ENCODE measurements around the gene PLB1.
A peak's percentile ranks its signal among the peaks of the same experiment; 100 is the strongest.

The PLB1 gene

DNA sequence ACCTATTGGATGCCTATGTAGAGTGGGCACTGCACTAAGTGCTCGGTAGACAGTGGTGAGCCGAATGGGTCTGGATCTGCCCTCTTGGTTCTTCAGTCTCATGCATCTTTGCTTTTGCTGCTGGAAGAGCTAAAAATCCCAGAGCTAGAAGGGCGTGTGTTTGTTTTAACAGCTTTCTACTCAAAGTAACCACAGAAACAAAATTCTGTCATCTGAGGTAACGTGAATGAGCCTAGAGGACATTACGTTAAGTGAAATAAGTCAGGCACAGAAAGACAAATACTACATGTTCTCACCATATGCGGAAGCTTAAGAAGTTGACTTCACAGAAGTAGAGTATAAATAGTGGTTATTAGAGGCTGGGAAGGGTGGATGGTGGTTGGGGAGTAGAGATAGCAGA lies 119.8 kb downstream of the PLB1 start:
- no peak for DNase-seq

DNA sequence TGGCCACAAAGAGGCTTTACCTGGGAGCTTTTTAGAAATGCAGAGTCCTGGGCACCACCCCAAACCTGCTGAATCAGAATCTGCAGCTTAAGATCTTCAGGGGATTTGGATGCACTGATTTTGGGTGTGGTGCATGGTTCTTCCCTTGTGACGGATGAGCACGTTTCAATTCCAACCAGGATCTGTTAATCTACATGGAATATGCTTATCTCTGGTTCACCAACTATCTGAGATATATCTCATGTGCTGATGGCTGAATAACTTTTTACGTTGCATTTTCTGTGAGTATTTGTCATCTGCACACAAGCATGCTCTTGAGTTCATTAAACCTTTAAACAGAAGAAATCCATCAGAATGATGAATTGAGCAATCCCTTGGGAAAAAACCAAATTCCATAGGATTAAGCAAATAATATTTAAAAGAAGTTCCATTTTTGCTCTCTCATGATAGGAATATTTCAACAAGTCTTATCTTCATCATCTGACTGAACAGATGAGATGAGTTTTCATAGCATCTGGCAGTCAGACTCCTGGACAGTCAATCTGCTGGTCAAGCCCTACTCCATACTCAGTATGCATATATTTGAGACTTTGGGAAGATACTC lies 120.6 kb downstream of the PLB1 start:
- DNase-seq = no peak

GRCh38 chr2:28617502-28618184 lies 121.8 kb downstream of the PLB1 start:
- no peak for DNase-seq

GRCh38 chr2:28618221-28619141 lies 122.6 kb downstream of the PLB1 start:
- no peak for DNase-seq

DNA sequence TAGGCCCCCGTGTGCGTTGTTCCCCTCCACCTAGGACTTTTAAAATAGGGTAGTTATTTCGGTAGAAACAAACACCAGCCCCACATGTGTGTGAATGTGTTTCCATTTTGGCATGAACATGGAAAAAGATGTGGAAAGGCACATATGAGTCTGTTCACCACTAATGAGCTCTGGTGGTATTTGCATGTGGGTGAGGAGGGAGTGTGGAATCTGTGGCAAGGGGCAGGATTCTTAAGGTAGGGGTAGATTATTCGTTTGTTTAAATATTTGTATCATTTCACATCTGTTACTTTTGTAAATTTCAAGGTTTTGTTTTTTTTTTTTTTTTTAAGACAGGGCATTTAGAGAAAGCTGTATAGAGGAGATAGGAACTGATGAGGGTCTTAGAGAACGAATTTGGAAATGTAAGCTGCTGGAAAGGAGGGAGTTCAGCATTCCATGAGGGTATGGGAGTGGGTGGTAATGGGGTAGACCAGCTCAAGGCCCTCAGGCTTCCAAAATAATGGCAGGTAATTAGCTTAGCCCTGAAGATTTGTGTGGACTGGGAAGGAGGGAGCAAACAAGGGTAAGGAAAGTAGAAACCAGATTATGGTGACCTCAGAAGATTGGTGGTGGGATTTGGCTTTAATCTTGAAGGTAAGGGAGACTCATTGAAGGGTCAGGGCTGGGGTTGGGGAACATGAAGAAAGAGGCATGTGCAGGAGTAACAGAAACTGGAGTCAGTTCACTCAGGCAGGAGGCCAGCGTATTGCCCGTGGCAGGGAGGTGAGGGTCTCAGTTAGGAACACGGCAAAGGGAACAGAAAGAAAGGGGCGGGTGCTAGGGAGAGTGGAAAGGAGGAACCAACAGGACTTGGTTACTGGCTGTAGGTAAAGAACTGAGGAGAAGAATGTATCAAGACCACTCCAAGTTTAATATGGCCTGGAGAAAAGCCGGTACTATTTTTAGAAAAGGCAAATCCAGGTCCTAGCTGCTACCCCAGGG lies 123.6 kb downstream of the PLB1 start:
- no peak for DNase-seq

- no peak for DNase-seq
These were observed 124.5 kb downstream of the PLB1 start for GRCh38 chr2:28620291-28620793.

GRCh38 chr2:28620801-28621171 lies 124.9 kb downstream of the PLB1 start:
- DNase-seq = no peak

DNA sequence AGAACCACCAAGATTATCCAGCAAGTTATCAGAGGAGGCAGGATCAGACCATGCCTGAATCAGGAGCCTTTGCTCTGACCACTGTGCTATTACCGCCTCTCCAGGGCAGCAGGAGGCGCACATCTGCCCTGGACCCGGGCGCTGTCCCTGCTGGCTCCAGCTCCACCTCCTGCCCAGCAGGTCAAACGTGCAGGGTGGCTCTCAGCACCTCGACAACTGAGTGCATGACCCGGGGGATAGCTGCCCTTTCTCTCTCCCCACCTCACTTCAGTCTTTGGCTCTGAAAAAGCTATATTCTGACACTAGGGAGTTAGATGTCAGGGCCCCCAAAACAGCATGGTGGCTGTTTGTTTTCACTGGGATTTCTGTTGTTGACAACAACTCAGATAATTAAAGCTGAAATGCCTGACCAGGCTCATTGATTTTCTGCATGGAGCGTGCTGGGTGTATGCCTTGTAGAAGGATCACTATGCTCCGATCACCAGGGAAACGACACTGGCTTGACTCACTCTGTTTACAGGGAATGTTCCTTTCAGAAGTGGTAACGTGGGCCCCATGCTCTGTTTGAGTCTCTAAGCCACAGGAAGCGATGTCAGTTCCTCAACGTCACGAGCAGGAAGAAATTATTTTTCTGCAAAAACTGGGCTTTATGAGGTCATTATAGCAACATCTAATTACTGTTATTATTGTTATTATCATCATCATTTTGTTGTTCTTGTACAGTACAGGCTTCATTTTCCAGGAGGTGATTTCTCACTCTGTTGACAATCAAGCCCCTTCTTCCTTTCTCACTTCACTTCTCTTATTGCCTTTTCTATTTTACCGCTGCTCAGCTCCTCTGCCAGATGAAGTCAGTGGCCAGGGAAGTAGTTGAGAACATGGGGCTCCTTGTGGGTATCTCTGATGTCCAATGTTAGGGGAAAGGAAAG lies 125.6 kb downstream of the PLB1 start:
- DNase-seq = peak in 2 of 4 experiments; percentile 48 to 52

DNA sequence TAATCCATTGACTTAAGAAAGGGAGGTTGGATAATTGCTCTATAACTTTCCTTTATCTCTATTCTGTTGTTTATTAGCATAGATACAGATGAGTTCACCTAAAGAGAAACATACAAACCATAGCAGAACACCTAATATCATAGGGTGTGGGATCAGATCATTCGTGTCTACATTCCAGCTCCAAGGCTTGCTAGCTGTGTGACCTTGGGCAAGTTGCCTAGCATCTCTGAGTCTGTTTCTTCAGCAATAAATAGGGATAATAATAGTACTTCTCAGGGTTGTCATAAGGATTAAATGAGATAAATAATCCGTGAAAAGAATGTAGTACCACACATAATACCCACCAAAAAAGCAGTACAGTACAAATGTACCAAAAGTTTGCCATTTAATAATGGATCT lies 126.2 kb downstream of the PLB1 start:
- no peak for DNase-seq

DNA sequence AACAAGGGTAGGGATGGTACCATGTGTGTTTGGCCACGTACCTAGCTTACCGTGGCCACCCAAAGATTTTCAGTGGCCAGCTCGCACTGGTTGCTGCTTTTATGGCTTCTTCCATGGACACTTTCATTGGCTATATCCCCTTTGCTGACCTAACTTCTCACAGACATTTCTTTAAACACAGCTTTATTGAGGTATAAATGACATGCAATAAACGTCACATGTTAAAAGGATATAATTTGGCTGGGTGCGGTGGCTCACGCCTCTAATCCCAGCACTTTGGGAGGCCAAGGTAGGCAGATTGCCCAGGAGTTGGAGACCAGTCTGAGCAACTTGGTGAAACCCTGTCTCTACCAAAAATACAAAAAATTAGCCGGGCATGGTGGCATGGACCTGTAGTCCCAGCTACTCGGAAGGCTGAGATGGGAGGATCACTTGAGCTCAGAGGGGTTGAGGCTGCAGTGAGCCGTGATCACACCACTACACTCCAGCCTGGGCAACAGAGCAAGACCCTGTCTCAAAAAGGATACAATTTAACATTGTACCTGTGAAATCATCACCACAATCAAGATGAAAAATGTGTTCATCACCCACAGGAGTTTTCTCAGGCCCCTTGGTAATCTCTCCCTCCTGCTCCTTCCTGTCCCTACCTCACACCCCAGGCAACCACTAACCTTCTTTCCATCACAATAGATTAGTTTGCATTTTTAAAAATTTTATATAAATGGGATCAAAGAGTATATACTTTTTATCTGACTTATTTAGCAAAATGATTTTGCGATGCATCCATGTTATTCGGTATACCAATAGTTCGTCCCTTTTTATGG lies 127.9 kb downstream of the PLB1 start:
- no peak for DNase-seq

DNA sequence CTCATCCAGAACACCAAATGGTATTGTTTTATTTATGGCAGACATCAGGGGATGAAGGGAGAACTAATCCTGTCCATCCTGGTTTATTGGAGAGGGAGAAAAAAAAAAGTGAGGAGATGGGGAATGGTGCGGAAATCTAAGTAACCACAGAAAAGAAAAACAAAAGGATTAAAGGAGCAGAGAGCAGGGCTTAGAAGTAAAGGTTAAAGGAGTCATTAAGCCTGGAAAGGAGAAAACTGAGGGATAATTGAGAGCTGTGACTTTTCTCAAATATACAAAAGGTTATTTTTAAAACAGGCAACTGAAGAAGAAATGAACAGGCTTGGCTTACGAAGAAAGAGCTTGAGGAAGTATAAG lies 128.6 kb downstream of the PLB1 start:
- DNase-seq = no peak

DNA sequence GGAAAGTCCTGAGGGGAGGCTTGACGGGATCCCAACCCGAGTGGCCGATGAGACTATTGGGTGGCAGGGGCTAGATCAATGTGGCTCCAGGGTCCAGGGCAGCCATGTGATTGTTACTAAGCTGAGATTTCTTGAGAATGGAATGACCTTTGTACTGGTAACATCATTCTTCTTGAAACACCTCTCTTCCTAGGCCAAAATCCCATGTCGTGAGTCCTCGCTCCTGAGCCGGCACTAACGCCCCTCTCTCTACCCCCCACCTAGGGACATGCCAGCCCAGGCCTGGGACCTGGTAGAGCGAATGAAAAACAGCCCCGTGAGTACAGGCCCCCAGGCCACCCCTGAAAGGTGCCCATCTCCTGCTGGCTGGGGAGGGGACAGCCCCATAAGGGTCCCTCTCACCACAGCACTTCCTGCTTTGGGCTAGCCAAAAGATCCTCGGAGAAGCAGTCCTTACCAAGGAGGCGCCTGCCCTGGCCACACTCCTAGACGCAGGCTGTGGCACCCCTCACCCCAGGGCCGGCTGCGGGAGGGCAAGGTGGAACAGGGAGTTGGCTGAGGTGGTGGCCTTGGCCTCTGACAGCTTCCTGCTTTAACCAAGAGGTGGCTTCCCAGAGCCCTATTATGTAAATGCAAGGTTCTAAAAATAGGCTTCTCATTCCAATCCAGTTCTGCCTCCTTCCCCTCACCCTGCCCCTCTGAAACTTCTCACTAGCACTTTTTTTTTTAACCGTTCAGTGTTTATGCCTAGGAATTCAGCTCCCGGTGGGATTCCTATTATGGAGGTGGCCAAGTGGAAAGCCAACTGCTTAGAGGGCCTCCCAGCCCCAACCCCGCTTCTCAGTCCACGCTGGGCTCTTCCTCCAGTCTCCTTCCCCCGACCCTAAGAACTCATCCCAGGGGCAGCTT lies 129.2 kb downstream of the PLB1 start:
- DNase-seq = peak in 1 of 4 experiments; percentile 15

DNA sequence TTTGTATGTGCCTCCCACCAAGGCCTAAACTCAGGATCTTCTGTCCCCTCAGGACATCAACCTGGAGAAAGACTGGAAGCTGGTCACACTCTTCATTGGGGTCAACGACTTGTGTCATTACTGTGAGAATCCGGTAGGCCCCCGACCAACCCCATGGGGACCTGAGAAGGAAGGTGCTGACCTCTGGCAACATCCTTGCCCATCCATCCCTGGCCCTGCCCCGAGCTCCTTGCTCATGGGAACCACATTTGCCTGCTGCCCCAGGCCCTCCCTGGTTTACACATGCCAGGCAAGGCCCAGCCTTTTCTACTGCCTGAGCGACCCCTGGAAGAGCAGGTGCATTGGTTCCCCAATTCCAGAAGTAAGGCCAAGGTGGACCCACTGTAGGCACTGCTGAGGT lies 130.5 kb downstream of the PLB1 start:
- DNase-seq = no peak

GRCh38 chr2:28626891-28627421 lies 131.1 kb downstream of the PLB1 start:
- DNase-seq = no peak

DNA sequence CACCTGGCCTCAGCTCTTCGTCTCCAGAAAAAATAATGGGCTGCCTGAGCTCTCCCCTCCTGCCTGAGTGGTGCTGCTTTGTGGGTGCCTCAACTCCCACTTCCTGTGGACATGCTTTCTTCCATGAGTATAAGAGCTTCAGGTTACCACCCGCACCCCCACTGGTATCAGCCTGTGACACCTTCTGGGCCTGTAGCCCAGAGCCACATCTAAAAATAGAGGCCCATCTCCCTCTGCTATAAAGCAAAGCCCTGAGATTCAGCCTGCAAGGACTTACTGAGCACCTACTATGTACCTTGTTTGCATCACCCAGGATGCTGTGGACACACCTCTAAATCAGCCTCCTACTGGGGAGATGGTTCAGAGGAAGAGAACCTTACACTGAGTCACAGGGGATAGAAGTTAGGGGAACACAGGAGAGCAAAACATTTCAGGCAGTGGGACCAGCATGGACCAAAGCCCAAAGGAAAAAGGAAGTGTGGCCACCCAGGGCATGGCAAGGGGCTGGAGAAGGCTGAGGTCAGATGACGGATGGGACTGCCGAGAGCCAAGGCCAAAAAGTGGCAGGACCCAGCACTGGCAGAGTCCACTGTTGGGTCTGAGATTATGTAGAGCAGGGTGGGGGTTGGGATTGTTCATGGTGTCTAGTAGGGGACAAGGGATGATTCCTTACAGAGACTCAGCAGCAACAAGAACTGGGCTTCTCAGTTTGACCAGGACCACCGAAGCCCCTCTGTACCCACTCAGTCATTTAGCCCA lies 132.0 kb downstream of the PLB1 start:
- no peak for DNase-seq

DNA sequence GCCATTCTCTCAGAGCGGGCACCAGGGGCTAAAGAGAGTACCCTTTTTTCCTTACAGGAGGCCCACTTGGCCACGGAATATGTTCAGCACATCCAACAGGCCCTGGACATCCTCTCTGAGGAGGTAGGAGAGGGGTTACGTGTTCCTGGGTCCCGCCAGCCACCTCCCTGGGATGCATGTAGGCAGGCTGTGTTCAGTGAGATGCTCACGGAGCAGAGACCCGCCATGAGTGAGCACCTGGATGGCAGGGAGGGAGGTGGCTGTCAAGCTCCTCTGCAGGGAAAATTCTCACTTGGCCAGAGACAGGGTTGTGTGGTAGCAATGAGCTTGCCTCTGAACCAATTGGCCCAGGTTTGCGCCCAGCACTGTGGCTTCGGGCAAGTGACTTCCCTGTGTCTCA lies 132.6 kb downstream of the PLB1 start:
- no peak for DNase-seq

- no peak for DNase-seq
These were observed 133.1 kb downstream of the PLB1 start for GRCh38 chr2:28628987-28629386.

DNA sequence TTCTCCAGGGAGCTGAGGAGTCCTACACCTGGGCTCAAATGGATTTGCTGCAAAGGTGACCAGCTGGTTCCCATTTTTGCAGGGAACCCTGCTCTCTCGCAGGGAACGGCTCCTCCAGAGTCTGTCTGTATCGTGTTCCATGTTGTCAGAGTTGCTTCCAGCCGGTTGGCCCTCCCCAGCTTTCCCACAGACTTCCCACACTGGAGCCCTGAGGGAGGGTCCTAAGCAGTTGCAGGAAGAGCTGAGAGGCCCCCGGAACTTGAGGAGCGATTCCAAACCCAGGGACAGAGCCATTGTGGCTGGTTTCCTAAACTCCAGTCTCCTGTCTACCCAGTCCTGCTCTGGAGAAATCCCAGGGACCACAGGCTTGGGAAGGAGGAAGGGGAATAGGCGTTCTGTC lies 134.1 kb downstream of the PLB1 start:
- no peak for DNase-seq

All from activated naive CD4-positive, alpha-beta T cell (primary cell).